Astrocyte of the cerebellum (primary cell): ENCODE results near the gene EDNRB.
"Not testable (repeated sequence)": the region's sequence is repeated elsewhere in the genome, so short reads cannot be mapped to it uniquely, and the experiment has no call there.

Experiments used
- DNase-seq: peaks from one replicate; pipeline ENCODE4 v3.0.0-alpha.2; 2011; ENCODE audit warnings: low read depth
- H3K4me3 ChIP-seq: 2 replicates; pipeline ENCODE4 v1.5.1; 2011; ENCODE audit warnings: mild to moderate bottlenecking, low read depth, low read length, moderate library complexity
- CTCF ChIP-seq: IDR thresholded peaks from 2 replicates; pipeline ENCODE4 v1.5.1; 2012; ENCODE audit warnings: low read length, low read depth, moderate library complexity, mild to moderate bottlenecking; ENCODE audit errors: missing control alignments
- in situ Hi-C: cut with HindIII; loops from 2 replicates; pipeline ENCODE4 v1.10.0; 2017; ENCODE audit warnings: low sequenced_read_pairs

EDNRB gene

GRCh38 chr13:77918391-77919245, at the start of gene EDNRB:
Gene EDNRB, minus strand, starts transcription at chr13:77918831. Its CDS starts 258 bp downstream, at chr13:77918573.
- TF ChIP-seq CTCF, result peak; percentile 18
- peak; percentile 23 for DNase-seq
- in situ Hi-C loops, result no loop called here
- H3K4me3 ChIP-seq, result peak within 1 kb of the TSS; percentile 56

GRCh38 chr13:77966671-77967070, 48.0 kb upstream of the EDNRB start:
- DNase-seq, result no peak
- no peak for TF ChIP-seq CTCF
- no peak overlapping the region for H3K4me3 ChIP-seq
- in situ Hi-C loops, result no loop called here

GRCh38 chr13:77952737-77953136, 34.1 kb upstream of the EDNRB start:
- TF ChIP-seq CTCF, result no peak
- DNase-seq, result no peak
- H3K4me3 ChIP-seq, result no peak overlapping the region
- in situ Hi-C loops, result no loop called here

GRCh38 chr13:77952276-77952675, 33.6 kb upstream of the EDNRB start:
- no peak for TF ChIP-seq CTCF
- no peak for DNase-seq
- in situ Hi-C loops, result no loop called here
- H3K4me3 ChIP-seq, result no peak overlapping the region

GRCh38 chr13:77946522-77946921, 27.9 kb upstream of the EDNRB start:
- in situ Hi-C loops, result no loop called here
- H3K4me3 ChIP-seq, result no peak overlapping the region
- no peak for DNase-seq
- TF ChIP-seq CTCF, result no peak

- H3K4me3 ChIP-seq, DNase-seq, in situ Hi-C loops: not testable (repeated sequence)
These were observed 16.4 kb upstream of the EDNRB start for GRCh38 chr13:77935063-77935462.

- DNase-seq, result no peak
- no peak overlapping the region for H3K4me3 ChIP-seq
- no peak for TF ChIP-seq CTCF
- in situ Hi-C loops, result no loop called here
These were observed 11.8 kb upstream of the EDNRB start for GRCh38 chr13:77930430-77930829.
